GM19035 (cell line): ENCODE data around the gene BCAM.

Experiments
- ATAC-seq: cut with Tn5 transposase; IDR thresholded peaks from one replicate; pipeline ENCODE4 v1.9.1; 2021; ENCODE audit not compliant: unreplicated experiment

BCAM gene

GRCh38 chr19:44788971-44789370 is 19.9 kb upstream of the BCAM start:
- no peak for ATAC-seq

- ATAC-seq = no peak
Measured at GRCh38 chr19:44789943-44790483, 18.9 kb upstream of the BCAM start.

GRCh38 chr19:44792281-44792680 is 16.6 kb upstream of the BCAM start:
- ATAC-seq = no peak

- no peak for ATAC-seq
Measured at GRCh38 chr19:44794610-44795009, 14.3 kb upstream of the BCAM start.

GRCh38 chr19:44795398-44795987 is 13.4 kb upstream of the BCAM start:
- no peak for ATAC-seq

- no peak for ATAC-seq
Measured at GRCh38 chr19:44796701-44797115, 12.2 kb upstream of the BCAM start.

GRCh38 chr19:44799627-44800346 is 9.1 kb upstream of the BCAM start:
- ATAC-seq = no peak

GRCh38 chr19:44800461-44800860 is 8.4 kb upstream of the BCAM start:
- peak; percentile 63 for ATAC-seq

- ATAC-seq = no peak
Measured at GRCh38 chr19:44803442-44804428, 5.2 kb upstream of the BCAM start.

GRCh38 chr19:44806291-44806690 is 2.6 kb upstream of the BCAM start:
- ATAC-seq = no peak

GRCh38 chr19:44807162-44807561 is 1.7 kb upstream of the BCAM start:
- no peak for ATAC-seq

GRCh38 chr19:44807652-44808462 is 1.0 kb upstream of the BCAM start:
- no peak for ATAC-seq

GRCh38 chr19:44809577-44810233 is 802 bp downstream of the BCAM start:
- ATAC-seq = no peak

GRCh38 chr19:44810234-44811121 is 1.6 kb downstream of the BCAM start:
- no peak for ATAC-seq

- ATAC-seq = no peak
Measured at GRCh38 chr19:44811122-44811419, 2.2 kb downstream of the BCAM start.

GRCh38 chr19:44812142-44812718 is 3.3 kb downstream of the BCAM start:
- no peak for ATAC-seq

GRCh38 chr19:44813070-44813840 is 4.4 kb downstream of the BCAM start:
- no peak for ATAC-seq

- ATAC-seq = no peak
Measured at GRCh38 chr19:44813841-44814470, 5.1 kb downstream of the BCAM start.
